NCI-H1436 (cell line): ENCODE data around the gene DNAI7.
A peak's percentile ranks its signal among the peaks of the same experiment; 100 is the strongest.

Experiments used
- DNase-seq: peaks from one replicate; lab custom pipeline; 2025; lab: John Stamatoyannopoulos, UW

Gene DNAI7

DNA sequence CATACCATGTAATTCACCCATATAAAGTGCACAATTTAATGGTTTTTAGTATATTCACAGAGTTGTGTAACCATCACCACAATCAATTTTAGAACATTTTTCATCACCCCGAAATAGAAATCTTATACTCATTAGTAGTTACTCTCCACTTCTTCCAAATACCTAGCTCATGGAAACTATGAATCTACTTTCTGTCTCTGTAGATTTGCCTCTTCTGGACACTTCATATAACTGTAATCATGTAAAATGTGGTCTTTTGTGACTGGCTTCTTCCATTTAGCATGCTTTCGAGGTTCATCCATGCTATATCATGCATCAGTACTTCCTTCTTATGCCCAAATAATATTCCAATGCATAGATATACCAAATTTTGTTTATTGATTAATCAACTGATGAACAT is 10.8 kb downstream of the DNAI7 start:
- no peak for DNase-seq

DNA sequence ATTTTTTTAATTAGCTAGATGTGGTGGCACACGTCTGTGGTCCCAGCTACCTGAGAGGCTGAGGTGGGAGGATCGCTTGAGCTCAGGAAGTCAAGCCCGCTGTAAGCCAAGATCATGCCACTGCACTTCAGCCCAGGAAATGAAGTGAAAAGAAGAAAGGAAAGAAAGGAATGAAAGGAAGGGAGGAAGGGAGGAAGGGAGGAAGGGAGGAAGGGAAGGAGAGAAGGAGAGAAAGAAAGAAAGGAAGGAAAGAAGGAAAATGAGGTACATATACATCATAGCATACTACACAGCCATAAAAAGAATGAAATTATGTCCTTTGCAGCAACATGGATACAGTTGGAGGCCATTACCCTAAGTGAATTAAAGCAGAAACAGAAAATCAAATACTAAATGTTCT is 12.2 kb downstream of the DNAI7 start:
- no peak for DNase-seq

DNA sequence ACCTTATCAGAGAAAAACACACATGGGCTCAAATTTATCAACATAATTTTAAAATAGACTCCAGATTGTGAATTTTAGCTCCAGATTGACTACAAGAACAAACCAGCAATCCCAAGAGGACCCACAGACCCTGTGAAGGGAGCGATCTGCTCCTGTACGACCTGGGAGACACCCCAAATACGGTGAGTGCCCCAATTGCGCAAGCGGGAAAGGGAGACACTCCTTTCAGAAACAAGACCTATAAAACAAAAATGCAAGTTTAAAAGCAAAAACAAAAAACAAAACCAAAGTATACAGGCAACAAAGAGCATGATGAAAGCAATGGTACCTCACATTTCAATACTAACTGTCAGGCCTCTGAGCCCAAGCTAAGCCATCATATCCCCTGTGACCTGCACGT is 32.1 kb downstream of the DNAI7 start:
- no peak for DNase-seq

- DNase-seq, result no peak
Measured at GRCh38 chr12:25156061-25156460, 38.9 kb downstream of the DNAI7 start.

- no peak for DNase-seq
Measured at GRCh38 chr12:25155022-25155576, 39.9 kb downstream of the DNAI7 start.

- no peak for DNase-seq
Measured at GRCh38 chr12:25152055-25152454, 42.9 kb downstream of the DNAI7 start.

DNA sequence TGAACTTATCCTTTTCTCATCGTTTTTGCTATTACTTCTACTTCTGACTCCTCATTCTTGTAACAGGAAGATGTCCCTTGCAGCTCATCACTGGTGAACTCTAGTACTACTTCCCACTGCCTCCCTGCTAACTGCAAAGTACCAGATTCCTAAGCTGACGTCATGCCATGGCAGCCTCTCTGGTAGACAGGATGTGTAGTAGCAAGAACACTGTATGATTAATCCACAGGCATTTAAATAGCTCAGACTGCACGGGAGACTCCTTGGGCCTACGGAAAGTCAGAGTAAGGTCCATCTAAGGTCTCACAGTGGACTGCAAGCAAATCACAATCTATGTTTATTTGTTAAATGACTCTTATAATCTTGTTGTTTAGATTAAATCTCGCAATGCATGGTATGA is 43.5 kb downstream of the DNAI7 start:
- no peak for DNase-seq

DNA sequence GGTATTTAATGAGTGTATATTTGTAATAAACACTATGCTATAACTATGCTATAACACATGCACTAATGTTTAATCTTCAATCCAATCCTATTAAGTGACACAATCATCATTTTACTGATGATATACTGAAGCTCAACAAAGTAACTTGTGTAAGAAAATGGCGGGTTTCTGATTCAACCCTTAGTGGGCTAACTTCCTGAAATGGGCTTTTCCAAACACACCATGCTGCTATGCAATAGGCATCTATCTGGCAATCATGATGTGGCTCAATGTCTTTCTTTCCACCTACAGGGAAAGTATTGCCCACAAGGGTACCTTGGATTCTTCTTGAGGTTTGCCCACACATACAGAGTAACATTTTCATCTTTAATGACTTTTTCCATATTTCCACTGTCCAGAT is 48.3 kb downstream of the DNAI7 start:
- no peak for DNase-seq

DNA sequence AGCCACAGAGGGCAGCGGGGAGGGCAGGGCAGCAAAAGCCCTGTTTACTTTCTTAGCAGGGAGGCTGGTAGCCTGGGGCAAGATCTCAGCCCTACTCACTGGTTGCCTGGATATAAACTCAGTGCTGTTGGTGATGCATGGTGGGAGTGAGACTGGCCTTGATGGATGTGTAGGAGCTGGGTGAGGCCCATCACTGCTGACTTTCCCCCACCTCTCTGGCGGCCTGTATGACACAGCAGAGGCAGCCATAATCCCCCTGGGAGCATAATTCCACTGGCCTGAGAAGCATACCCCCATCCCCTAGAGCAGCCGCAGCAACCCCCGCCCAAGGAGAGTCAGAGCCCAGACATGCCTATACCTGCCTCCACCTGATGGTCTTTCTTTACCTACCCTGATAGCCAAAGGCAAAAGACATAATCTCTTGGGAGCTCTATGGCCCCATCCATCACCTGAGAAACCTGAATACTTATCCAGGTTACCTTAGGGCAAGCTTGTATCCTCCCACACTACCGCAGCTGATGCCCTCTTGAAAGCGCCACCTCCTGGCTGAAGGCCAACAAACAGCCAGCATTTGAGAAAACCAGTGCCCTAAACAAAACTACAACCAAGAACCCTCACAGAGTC is 59.3 kb downstream of the DNAI7 start:
- no peak for DNase-seq

DNA sequence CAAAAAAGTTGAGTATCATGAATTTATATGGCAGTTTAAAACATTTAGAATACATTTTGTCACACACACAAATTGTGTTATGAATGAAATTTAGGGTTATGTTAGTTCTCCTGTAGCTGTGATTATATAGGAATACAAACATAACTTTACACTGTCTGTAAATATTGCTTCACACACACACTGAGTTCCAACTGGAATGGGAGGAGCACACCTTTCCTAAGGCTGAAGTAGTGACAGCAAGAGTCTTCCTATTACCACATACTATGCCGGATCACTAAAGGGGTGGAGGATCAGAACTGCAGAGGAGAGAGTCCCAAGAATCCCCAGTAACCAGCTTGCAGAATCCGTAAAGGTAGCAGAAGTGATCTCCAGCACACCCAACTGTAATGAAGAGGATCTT is 63.7 kb downstream of the DNAI7 start:
- no peak for DNase-seq

- peak; percentile 14 for DNase-seq
Measured at GRCh38 chr12:25130741-25131188, 64.2 kb downstream of the DNAI7 start.

DNA sequence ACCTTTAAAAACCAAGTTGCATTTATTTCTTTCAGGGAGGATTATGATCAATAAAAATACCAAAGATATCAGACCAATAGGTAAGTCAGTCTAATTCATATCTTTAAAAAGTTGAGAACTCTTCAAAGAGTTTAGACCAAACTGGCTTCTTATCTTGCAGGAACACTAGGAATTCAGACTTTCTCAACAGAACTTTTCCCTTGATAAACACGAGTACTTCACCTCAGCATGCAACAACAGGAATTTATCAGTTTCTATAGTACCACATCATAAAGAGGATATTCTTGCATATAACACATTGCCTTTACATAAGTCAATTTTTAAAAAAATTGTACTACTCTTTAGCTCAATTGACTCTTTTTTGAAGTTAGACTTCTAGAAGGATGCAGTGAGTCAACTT is 68.2 kb downstream of the DNAI7 start:
- DNase-seq, result no peak

GRCh38 chr12:25126101-25126500 is 68.9 kb downstream of the DNAI7 start:
- no peak for DNase-seq

DNA sequence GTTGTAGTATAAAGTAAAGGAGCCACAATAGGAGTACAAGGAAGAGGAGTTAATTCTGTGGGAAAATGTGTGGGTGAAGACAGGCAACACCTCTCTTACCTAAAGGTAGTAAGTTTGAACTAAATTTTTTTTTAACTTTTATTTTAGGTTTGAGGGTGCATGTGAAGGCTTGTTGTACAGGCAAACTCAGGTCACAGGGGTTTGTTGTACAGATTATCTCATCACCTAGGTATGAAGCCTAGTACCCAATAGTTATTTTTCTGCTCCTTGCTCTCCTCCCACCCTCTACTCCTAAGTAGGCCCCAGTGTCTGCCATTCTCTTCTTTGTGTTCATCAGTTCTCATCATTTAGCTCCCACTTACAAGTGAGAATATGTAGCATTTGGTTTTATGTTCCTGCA is 70.5 kb downstream of the DNAI7 start:
- no peak for DNase-seq

DNA sequence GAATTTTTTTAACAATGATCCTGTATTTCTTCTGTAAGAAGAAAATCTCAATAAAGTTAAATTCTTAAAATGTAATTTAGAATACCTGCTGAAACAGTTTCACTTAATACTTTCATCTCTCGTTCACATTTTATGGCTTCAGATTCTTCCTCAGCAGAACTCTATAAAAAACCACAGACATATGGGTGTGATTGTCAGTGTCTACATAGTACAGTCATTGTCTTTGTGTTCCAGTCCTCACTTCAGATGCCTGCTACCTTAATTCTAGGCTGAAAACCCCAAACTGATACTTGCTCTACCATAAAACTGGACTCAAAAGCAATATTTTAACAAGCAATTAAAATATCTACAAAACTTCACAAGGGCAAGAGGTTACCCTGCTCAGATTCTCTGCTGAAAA is 71.8 kb downstream of the DNAI7 start:
- DNase-seq, result no peak

DNA sequence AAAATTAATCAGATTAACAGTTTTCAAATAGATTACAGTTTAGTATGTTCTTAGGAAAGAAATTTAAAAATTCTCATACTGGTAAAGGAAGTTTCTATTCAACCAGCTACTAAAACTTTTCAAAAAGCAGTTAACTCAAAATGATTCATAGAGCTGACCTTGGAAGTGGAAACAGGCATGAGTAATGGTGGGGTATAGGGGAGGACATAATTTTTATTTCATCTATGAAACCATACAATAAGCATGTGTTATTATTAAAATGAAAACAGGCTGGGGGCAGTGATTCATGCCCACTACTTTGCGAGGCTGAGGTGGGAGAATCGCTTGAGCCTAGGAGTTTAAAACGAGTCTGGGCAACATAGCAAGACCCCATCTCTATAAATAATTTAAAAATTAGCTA is 73.0 kb downstream of the DNAI7 start:
- DNase-seq, result no peak

DNA sequence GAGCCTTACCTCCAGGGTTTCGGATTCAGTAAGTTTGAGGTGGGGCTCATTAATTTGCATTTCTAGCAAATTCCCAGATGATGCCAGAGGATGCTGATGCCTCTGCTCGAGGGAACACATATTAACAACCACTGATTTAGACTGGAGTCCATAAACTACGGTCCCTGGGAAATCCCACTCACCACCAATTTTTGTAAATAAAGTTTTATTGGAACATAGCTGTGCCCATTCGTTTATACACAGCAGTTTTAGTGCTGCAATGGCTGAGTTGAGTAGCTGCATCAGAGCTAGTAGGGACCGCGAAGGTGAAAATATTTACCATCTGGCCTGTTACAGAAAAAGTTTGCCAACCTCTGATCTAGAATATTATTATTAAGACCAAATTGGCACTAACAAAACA is 73.8 kb downstream of the DNAI7 start:
- DNase-seq, result no peak

DNA sequence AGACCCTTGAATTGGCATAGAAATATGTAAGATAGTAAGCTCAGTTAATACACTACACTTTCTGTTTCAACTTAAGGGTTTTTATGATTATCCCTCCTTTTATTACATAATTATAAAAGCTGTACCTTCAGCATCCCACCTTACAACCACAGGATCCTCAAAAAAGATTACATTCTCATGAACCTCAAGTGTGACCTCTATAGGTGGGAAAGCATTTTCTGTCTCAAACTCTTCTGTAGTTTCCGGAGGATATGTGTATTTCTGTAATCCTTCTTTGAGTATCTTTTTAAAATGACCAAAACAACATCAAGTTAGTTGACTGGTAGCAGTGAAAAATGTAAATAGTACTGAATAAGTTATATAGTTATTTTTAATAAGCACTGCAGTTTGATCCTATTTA is 75.9 kb downstream of the DNAI7 start:
- no peak for DNase-seq

DNA sequence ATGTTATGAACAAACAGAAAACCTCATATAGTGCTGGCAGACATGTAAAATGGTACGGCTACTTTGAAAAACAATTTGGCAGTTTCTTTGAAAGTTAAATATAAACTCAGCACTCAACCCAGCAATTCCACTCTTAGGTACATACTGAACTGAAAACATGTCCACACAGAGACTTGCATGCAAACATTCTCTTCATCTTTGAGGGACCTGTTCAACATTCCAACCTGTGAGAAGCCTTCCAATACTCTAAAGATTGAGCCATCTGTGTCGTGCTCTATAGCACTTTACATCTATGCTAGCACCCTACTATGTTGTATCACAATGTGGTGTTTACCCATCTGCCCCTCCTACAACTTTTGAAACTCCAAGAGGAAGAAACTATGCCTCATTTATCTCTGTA is 79.3 kb downstream of the DNAI7 start:
- DNase-seq, result no peak

- DNase-seq, result no peak
Measured at GRCh38 chr12:25113651-25114050, 81.3 kb downstream of the DNAI7 start.

DNA sequence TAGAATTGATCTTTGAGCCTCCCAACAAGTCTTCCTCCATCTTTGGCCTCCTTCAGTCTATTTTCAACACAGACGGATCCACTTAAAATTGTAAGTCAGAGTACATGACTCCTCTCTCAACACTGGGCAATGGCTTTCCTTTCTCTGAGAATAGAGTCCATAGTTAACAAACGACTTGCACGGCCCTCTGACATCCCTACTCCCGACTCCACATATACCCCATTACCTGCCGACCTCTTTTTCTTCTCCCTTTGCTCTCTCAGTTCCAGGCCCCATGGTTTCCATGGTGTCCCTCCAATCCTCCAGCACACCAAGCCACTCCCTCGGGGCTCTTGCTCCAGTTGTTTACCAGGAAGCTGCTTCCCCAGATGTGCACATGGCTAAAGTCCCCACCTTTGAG is 84.7 kb downstream of the DNAI7 start:
- DNase-seq, result no peak

- DNase-seq, result no peak
Measured at GRCh38 chr12:25107920-25108319, 87.0 kb downstream of the DNAI7 start.

DNA sequence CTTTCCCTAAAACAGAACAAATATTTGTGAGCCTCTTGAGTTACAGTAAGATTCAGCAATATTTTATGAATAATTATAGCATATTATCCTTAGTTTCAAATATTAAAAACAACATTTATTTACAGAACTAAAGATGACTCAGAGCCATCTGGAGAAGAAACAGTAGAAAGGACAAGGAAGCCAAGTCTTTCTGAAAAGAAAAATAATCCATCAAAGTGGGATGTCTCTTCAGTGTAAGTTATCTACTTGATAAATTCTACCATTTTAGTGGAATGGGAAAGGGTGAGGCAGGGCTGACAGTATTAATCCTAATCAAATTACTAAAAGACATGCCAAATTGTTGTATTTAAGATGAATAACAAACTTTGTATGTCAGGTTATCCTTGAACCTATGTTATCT is 88.1 kb downstream of the DNAI7 start:
- DNase-seq, result no peak

GRCh38 chr12:25102402-25102801 is 92.6 kb downstream of the DNAI7 start:
- no peak for DNase-seq

GRCh38 chr12:25101092-25101445 is 93.9 kb downstream of the DNAI7 start:
- DNase-seq, result no peak
